ENCODE measurements around the gene CFAP74. TPM values are rescaled to one million over a fixed set of nuclear protein-coding genes. Genes with fewer than 3 reads are reported as not detected.

CFAP74 gene
- total and polyA plus RNA-seq, 9 of the 15 experiments (the other 6 are each of a cell fraction or from before 2014, with no cell fraction given), result 0.03 to 0.15 (median 0.05) TPM; not detected in 6

DNA sequence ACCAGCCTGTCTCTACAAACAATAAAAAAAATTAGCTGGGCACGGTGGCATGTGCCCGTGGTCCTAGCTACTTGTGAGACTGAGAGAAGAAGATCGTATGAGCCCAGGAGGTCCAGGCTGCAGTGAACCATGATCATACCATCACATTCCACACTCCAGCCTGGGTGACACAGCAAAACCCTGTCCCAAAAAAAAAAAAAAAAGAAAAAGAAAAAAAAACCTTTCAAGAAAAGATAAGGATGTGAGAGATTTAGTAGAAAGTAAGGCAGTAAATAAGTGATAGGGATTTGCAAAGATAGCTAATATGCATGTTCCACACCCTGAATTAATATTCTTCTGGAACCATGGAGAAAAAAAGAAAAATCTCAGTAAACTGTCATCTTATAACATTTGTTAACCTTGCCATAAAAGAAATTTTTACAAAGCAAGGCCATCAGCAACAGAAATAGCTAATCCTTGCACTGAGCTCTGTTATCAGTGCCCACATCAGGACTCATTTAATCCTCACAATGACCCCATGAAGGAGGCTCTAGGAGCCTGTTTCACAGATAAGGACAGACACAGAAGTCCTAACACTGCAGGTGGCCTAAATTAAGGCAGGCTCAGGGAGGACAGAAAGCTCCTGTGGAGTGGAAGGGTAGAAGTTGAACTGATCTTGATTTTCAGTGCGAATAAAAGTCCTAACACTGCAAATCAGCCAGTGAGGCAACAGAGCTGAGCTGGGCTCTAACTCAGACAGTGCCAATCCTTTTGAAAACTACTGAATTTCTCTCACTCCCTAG is 120.3 kb downstream of the CFAP74 start:
- Histone ChIP-seq H4K20me1 (replicated peaks; ENCODE audit: control insufficient read depth, insufficient read depth, low read length) (peaks cover 63% of the 10 kb centered on the region), H2AFZ (ENCODE audit: low read depth, low read length) (no peak overlapping the region), H3K9ac (ENCODE audit: insufficient read depth in 1 of 2, low read depth in 2 of 2, low read length in 2 of 2) (no peak overlapping the region), H3K79me2 (ENCODE audit: control insufficient read depth, insufficient read depth, low read length) (peaks cover 90% of the 10 kb centered on the region), H3K9me1 (ENCODE audit: control insufficient read depth, insufficient read depth, low read length) (peaks cover 11% of the 10 kb centered on the region), H3K4me1 (replicated peaks in 1 of 2; ENCODE audit: control insufficient read depth in 2 of 2, insufficient read depth in 2 of 2, low read length in 2 of 2) (peaks cover 34 to 35% of the 10 kb centered on the region in 2 experiments; a peak in 4 of 5 replicates), H3K36me3 (ENCODE audit: control insufficient read depth, insufficient read depth, low read length) (peaks cover 26% of the 10 kb centered on the region; the same call in 2 of the 3 replicates), H3K27ac (ENCODE audit: extremely low read depth, low read depth, low read length) (0 out of 3 replicates have a peak overlapping the region, but pooled peaks have one; percentile 10), H3K27me3 (ENCODE audit: control insufficient read depth in 2 of 2, insufficient read depth in 2 of 2, low read length in 2 of 2) (no peaks in the 10 kb centered on the region), H3K4me2 (ENCODE audit: insufficient read depth, low read length) (peak overlapping the region; percentile 15; the same call in 1 of the 2 replicates), H3K4me3 (no peak overlapping the region), H3K9me3 (replicated peaks; ENCODE audit: control insufficient read depth, insufficient read depth, low read depth, low read length) (no peaks in the 10 kb centered on the region)
- WGBS (ENCODE audit: insufficient coverage, low coverage, missing lambda C conversion rate), result 11% methylated on average over 4 of the region's 4 CpGs
- FAIRE-seq, result peak; percentile 83
- in situ Hi-C loops (cut with MboI), result no loop called here
- peak; percentile 67 to 89 (median 76) for DNase-seq (ENCODE audit: extremely low read depth in 1 of 4, low spot score in 3 of 4)
- intact Hi-C loops (cut with micrococcal nuclease), result no loop called here
- ATAC-seq, result peak; percentile 89
- ChIA-PET POLR2A (interaction anchor here (0.6 to 3.9 kb wide), 11 partner anchors 8 to 761 kb away, joined by 3 to 35 read pairs (median 5); no protein-coding TSS in a partner anchor), CTCF (ENCODE audit: low intra/inter-chr PET ratio) (no interaction called here)
- BruUV-seq (replicated peaks), result no TSS peak
- TF ChIP-seq NCOA2 (IDR thresholded peaks at IDR 0.05; ENCODE audit: partially characterized antibody in 2 of 2) (peak in 1 of 2 experiments; percentile 19), BRD4 (IDR thresholded peaks at IDR 0.05) (no peak), FOXJ2 (tag; IDR thresholded peaks at IDR 0.05) (peak; percentile 71; the same call in 1 of the 2 replicates), HINFP (tag; conservative IDR thresholded peaks at IDR 0.05; ENCODE audit: low read depth) (no peak), FOXM1 (IDR thresholded peaks at IDR 0.05; ENCODE audit: low read depth) (peak; percentile 81), FOXM1 (CRISPR knock-in tag; IDR thresholded peaks at IDR 0.05; ENCODE audit: low read depth) (no peak), ARID1B (IDR thresholded peaks at IDR 0.05) (peak; percentile 93), MEF2D (tag; conservative IDR thresholded peaks at IDR 0.05; ENCODE audit: low read depth) (peak; percentile 63; the same call in 1 of the 2 replicates), TSC22D4 (tag; IDR thresholded peaks at IDR 0.05) (no peak), PTRF (tag; IDR thresholded peaks at IDR 0.05) (no peak), NFIC (IDR thresholded peaks at IDR 0.05) (peak; percentile 80), BACH1 (tag; IDR thresholded peaks at IDR 0.05) (no peak), KLF6 (CRISPR knock-in tag; IDR thresholded peaks at IDR 0.05; ENCODE audit: borderline replicate concordance) (no peak), LARP7 (IDR thresholded peaks at IDR 0.05) (no peak), BRD9 (IDR thresholded peaks at IDR 0.05; ENCODE audit: low read depth, partially characterized antibody) (no peak), TCF7L2 (IDR thresholded peaks at IDR 0.05; ENCODE audit: low read depth, low read length) (no peak), HIVEP1 (CRISPR knock-in tag; IDR thresholded peaks at IDR 0.05) (no peak)
- TF ChIP-seq, protein P1, sequence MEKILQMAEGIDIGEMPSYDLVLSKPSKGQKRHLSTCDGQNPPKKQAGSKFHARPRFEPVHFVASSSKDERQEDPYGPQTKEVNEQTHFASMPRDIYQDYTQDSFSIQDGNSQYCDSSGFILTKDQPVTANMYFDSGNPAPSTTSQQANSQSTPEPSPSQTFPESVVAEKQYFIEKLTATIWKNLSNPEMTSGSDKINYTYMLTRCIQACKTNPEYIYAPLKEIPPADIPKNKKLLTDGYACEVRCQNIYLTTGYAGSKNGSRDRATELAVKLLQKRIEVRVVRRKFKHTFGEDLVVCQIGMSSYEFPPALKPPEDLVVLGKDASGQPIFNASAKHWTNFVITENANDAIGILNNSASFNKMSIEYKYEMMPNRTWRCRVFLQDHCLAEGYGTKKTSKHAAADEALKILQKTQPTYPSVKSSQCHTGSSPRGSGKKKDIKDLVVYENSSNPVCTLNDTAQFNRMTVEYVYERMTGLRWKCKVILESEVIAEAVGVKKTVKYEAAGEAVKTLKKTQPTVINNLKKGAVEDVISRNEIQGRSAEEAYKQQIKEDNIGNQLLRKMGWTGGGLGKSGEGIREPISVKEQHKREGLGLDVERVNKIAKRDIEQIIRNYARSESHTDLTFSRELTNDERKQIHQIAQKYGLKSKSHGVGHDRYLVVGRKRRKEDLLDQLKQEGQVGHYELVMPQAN (IDR thresholded peaks at IDR 0.05; ENCODE audit: borderline replicate concordance), result 0 out of 2 replicates have a peak, but pooled peaks have one; percentile 3
- TF ChIP-seq, protein P2, sequence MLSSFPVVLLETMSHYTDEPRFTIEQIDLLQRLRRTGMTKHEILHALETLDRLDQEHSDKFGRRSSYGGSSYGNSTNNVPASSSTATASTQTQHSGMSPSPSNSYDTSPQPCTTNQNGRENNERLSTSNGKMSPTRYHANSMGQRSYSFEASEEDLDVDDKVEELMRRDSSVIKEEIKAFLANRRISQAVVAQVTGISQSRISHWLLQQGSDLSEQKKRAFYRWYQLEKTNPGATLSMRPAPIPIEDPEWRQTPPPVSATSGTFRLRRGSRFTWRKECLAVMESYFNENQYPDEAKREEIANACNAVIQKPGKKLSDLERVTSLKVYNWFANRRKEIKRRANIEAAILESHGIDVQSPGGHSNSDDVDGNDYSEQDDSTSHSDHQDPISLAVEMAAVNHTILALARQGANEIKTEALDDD (IDR thresholded peaks at IDR 0.05), result peak; percentile 36; the same call in 1 of the 2 replicates
